C4-2B (cell line): ENCODE data around the gene IKZF1.

Source experiments
- H3K27ac ChIP-seq: fragments of 450-650 bp; 2 replicates; pipeline ENCODE4 v1.5.1; 2017
- ZFX ChIP-seq: fragments of 450-650 bp; IDR thresholded peaks from 2 replicates; pipeline ENCODE4 v1.6.1; 2017
- TF ChIP-seq, protein P1 (sequence below): fragments of 450-650 bp; conservative IDR thresholded peaks from 2 replicates; pipeline ENCODE4 v1.5.1; 2017; ENCODE audit warnings: mild to moderate bottlenecking

The IKZF1 gene

DNA sequence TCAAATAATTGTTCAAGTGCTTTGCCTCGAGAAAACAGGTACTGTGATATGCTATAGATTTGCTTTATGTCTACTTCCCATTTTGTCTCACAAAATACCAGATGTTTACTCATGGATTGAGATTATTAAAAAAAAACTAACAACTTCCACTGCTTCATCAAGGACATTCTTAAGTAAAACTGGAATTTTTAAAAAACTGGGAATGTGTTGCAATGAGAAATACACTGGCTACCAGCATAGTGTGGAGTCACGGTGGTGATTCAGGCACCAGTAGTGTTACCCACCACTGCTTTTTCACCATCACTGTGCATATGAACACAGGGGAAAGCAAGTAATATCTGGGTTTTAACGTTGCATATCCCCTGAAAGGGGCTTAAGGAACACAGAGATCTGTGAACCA is 124.4 kb downstream of the IKZF1 start:
- H3K27ac ChIP-seq = no peak overlapping the region
- TF ChIP-seq, protein P1, sequence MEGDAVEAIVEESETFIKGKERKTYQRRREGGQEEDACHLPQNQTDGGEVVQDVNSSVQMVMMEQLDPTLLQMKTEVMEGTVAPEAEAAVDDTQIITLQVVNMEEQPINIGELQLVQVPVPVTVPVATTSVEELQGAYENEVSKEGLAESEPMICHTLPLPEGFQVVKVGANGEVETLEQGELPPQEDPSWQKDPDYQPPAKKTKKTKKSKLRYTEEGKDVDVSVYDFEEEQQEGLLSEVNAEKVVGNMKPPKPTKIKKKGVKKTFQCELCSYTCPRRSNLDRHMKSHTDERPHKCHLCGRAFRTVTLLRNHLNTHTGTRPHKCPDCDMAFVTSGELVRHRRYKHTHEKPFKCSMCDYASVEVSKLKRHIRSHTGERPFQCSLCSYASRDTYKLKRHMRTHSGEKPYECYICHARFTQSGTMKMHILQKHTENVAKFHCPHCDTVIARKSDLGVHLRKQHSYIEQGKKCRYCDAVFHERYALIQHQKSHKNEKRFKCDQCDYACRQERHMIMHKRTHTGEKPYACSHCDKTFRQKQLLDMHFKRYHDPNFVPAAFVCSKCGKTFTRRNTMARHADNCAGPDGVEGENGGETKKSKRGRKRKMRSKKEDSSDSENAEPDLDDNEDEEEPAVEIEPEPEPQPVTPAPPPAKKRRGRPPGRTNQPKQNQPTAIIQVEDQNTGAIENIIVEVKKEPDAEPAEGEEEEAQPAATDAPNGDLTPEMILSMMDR = no peak
- no peak for TF ChIP-seq ZFX

DNA sequence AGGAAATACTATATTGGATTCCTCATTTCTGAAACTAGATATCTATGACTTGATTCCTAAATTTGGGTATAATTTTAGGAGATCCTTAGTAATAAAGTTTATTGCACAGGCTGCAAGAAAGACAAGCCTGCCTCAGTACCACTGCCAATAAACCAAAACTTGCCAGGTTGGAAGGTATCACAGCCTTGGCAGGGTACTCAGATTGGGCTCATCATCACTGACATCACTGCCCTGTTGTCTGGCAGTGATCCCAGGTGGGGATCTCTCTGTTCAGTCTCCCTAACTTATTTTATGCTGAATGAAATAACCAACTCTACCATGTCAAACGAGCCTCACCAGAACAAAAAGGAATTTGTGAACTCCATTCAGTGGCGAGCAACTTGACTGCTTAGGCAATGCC is 126.8 kb downstream of the IKZF1 start:
- TF ChIP-seq, protein P1 = no peak
- no peak for TF ChIP-seq ZFX
- H3K27ac ChIP-seq = no peak overlapping the region

DNA sequence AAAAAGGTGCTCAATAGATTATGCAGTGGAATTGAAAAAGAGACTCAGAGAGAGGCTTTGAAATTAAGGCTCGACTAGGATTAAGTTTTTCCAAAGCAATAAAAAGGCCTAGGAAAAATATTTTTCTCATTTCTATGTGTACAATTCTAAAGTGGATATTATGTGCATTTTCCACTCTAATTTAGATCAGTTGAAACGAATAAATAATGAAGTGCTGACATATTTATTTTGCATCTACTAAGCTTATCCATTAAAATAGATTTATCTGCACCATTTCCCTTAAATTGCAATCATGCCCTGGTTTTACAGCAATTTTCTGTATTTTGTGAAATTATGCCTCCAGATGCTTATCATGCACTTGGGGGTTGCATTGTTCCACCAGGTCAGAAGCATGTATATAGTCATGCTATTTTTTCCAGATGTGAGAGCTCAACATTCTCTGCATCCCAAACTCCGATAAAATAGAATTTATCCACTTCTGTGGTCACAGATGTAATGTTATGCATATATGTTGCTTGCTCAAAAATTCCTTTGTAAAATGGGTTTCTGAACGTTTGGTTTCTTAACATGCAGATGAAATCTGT is 127.3 kb downstream of the IKZF1 start:
- no peak overlapping the region for H3K27ac ChIP-seq
- TF ChIP-seq, protein P1 = no peak
- TF ChIP-seq ZFX = no peak

DNA sequence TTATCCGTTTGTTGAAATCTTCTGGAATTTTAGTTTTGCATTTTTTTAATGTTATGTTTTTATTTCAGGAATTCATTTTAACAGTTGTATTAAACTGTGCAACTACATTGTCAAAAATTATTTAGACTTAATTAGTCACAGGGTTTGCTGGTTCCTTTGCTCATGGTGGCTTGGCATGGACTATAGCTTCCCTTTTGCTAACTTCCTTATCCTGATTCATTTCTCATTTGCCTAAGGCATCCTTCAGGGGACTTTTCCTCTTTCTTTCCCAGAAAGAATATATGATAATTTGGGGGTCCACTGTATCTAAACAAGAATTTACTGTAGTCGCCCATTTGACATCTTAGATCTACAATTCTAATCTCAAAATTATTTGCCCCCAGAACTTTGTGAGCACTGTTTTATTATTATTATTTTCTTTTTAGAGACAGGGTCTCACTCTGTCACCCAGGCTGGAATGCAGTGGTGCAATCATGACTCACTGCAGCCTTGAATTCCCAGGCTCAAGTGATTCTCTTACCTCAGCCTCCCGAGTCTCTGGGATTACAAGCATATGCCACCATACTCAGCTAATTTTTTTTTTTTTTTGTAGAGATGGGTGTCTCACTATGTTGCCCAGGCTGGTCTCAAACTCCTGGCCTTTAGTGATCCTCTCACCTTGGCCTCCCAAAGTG is 131.8 kb downstream of the IKZF1 start:
- no peak overlapping the region for H3K27ac ChIP-seq
- TF ChIP-seq, protein P1 = no peak
- TF ChIP-seq ZFX = no peak

DNA sequence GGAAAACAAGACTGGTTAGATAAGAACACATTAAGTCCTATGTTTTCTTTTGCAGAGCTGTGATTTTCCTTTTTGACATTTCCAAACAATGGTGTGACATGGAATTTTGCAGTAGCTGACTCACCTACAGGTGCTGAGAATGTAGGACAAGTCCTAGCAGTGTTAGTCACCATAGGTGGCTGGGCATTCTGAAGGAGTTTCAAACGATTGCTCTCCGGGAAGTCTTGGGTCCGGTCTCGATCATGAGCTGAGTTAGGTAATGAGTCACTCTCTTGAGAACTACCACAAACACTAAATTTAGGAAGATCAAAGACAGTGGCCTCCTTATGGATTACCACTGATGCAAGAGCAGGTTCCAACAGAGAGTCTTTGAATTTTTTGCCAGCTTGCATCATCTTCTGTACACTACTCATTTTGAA is 142.0 kb downstream of the IKZF1 start:
- H3K27ac ChIP-seq = no peak overlapping the region
- TF ChIP-seq, protein P1 = no peak
- no peak for TF ChIP-seq ZFX

DNA sequence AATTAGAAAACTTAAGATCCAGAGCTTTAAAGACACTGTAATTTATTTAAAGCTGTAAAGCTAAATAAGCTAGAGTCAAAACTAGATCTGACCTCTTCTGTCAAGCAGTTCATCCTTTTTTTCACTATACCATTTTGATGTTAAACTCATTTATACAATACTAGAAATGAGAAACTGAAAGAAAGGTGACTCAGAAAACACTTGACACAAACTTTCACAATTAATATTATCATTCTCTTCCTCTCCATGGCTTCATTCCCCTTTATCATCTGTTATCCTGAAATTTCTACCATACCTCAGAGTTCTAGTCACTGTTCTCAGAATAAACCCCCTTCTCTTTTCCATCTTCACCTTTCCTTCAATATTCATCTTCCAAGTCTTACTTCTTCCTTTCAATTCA is 144.3 kb downstream of the IKZF1 start:
- TF ChIP-seq ZFX = no peak
- TF ChIP-seq, protein P1 = no peak
- H3K27ac ChIP-seq = no peak overlapping the region

DNA sequence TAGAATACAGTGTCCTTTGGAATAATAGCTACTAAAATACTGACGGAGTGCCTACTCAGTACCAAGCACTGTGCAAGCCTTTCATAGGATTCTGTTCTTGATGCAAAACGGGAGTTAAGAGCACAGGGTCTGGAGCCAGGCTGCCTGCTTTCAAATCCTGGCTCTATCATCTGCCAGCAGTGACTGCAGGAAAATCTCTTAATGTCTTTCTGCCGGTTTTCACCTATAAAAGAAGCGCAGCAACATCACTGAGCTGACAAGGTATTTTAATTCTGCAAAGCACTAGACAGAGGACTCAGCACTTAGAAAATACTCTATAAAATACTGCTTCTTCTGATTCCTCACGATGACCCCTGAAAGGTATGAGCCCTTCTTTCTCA is 145.0 kb downstream of the IKZF1 start:
- TF ChIP-seq, protein P1 = no peak
- no peak for TF ChIP-seq ZFX
- H3K27ac ChIP-seq = peak overlapping the region; percentile 90
